Hepatocyte (in vitro differentiated cells): ENCODE measurements around the gene TBC1D5.

Source experiments
- EZH2 ChIP-seq: fragments of 200-600 bp; sonication (generic); IDR thresholded peaks from 2 replicates; pipeline ENCODE4 v1.6.1; 2016; ENCODE audit warnings: antibody characterized with exemption, mild to moderate bottlenecking, borderline replicate concordance
- EZH2phosphoT487 ChIP-seq: fragments of 200-600 bp; sonication (generic); IDR thresholded peaks from one replicate; pipeline ENCODE4 v1.6.1; 2018; ENCODE audit warnings: antibody characterized with exemption, mild to moderate bottlenecking, low read depth, moderate library complexity; ENCODE audit not compliant: unreplicated experiment, severe bottlenecking
- TF ChIP-seq, protein P1 (sequence below): fragments of 200-600 bp; sonication (generic); IDR thresholded peaks from 2 replicates; pipeline ENCODE4 v1.5.1; 2016; ENCODE audit warnings: antibody characterized with exemption, mild to moderate bottlenecking; ENCODE audit not compliant: poor library complexity

DNA sequence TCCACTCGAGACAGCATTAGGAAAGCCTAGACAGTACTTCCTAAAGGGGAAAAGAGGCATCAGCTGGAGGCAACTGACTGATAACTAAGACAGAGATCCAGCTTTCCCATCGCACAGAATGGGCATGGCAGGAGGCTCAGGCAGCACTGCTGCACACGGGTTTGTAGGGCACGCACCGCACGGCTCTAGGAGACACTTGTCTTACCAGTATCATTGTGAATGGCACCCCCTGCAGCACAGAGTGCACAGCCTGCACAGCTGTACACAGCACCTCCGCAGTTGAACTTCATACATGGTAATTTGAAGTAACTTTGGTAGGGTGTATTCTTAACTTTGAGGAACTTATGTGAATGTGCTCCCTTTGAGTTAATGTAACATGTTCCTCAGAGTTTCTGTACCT, 576.1 kb downstream of the TBC1D5 start:
- TF ChIP-seq, protein P1, sequence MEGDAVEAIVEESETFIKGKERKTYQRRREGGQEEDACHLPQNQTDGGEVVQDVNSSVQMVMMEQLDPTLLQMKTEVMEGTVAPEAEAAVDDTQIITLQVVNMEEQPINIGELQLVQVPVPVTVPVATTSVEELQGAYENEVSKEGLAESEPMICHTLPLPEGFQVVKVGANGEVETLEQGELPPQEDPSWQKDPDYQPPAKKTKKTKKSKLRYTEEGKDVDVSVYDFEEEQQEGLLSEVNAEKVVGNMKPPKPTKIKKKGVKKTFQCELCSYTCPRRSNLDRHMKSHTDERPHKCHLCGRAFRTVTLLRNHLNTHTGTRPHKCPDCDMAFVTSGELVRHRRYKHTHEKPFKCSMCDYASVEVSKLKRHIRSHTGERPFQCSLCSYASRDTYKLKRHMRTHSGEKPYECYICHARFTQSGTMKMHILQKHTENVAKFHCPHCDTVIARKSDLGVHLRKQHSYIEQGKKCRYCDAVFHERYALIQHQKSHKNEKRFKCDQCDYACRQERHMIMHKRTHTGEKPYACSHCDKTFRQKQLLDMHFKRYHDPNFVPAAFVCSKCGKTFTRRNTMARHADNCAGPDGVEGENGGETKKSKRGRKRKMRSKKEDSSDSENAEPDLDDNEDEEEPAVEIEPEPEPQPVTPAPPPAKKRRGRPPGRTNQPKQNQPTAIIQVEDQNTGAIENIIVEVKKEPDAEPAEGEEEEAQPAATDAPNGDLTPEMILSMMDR = no peak
- TF ChIP-seq EZH2phosphoT487 (no peak), EZH2 (no peak)
